Putamen (tissue), 1 donor: ENCODE measurements around the gene PRKAR2B.
"Not testable (repeated sequence)": the region's sequence is repeated elsewhere in the genome, so short reads cannot be mapped to it uniquely, and the experiment has no call there.

Experiments used
- DNase-seq: peaks from one replicate; pipeline ENCODE4 v3.0.0-alpha.2; 2016; ENCODE audit warnings: low spot score

PRKAR2B gene

DNA sequence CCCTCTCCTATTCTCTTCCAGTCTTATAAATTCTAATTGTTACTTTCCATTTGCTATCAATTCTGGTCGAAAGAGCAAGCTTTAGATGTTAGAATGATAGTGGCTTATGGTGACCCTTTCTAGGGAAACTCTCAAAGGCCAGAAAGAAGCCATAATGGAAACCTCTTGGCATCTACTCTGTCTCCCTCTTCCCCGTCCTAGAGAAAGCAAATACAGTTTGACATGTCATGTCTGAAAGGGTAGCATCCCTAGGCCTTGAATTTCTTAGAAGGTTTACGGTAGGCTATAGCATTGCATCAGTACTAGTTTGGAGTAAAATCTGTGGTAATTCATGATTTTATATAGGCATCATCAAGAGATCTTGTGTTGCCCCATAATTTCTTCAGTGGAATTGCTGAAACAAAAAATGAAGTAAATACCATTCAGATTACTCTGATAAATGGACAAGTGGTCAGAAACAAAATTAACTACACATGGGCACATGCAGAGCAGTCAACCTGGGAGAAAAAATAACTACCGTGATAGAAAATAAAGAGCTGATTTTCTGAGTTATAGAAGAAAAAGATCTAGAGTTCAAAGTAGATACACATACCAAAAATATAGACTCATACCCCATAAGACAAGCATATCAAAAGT, 4.4 kb downstream of the PRKAR2B start:
- no peak for DNase-seq

DNA sequence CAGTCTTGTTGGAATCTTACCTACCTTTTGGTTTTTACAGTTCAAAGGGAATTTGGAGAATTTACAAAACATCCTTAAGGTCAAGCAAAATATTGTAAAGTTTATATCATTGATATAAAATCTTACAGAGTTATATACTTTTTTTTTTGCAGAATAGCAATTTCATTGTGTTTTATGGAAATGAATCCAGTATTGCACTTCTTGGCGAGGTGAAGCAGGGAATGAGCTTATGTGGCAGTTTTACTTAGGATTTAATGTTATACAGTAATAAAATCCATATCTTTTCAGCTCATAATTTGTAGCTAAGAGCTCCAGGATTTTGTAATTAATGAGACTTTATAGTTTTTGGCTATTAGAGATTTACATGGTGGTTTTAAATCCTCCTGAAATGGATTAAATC, 5.0 kb downstream of the PRKAR2B start:
- DNase-seq, result no peak

DNA sequence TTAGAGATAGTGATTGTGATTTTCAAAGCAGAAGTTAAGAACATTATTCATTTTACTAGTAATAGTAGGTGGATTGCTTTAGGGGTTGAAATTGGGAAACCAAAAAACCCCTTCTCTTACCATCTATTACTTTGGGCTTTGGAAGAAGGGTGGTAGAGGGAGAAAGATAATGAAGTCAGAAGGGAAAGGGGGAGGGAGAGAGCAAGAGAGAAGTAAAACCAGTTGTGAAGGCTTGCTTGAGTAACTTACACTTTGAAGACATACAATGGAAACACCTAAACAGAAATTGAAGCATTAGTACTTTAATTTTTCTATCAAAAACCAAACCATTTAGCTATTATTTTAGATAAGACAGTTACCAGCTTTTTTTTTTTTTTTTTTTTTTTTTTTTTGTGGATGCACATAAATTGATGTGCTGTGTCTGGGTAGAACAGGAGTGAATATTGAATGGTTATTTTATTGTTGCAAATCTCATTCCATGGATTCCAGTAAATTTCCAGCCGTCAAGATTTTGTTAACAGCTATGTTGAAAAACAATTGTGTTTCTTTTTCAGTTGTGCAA, 5.5 kb downstream of the PRKAR2B start:
- no peak for DNase-seq

DNA sequence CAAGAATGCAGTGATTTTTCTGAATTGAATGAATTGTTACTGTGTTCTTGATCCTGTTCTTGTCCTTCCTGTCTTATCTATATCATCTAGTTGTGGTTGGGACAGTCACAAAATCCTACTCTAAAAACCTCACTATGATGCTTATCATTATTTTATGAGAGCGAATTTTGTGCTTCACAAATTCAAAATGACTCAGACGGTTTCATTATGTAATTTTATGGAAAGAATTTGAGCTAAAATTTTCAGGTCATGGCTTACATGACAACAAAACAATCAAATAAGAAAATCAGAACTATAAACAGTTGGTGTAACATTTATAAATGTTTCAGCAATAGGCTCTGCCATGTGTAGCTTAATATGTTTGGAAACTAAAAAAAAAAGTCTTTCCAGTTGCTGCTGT, 6.9 kb downstream of the PRKAR2B start:
- no peak for DNase-seq

DNA sequence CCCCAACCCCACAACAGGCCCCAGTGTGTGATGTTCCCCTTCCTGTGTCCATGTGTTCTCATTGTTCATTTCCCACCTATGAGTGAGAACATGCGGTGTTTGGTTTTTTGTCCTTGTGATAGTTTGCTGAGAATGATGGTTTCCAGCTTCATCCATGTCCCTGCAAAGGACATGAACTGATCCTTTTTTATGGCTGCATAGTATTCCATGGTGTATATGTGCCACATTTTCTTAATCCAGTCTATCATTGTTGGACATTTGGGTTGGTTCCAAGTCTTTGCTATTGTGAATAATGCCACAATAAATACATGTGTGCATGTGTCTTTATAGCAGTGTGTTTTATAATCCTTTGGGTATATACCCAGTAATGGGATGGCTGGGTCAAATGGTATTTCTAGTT, 10.5 kb downstream of the PRKAR2B start:
- DNase-seq, result not testable (repeated sequence)

DNA sequence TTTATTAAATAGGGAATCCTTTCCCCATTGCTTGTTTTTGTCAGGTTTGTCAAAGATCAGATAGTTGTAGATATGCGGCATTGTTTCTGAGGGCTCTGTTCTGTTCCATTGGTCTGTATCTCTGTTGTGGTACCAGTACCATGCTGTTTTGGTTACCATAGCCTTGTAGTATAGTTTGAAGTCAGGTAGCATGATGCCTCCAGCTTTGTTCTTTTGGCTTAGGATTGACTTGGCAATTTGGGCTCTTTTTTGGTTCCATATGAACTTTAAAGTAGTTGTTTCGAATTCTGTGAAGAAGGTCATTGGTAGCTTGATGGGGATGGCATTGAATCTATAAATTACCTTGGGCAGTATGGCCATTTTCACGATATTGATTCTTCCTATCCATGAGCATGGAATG, 11.6 kb downstream of the PRKAR2B start:
- not testable (repeated sequence) for DNase-seq

DNA sequence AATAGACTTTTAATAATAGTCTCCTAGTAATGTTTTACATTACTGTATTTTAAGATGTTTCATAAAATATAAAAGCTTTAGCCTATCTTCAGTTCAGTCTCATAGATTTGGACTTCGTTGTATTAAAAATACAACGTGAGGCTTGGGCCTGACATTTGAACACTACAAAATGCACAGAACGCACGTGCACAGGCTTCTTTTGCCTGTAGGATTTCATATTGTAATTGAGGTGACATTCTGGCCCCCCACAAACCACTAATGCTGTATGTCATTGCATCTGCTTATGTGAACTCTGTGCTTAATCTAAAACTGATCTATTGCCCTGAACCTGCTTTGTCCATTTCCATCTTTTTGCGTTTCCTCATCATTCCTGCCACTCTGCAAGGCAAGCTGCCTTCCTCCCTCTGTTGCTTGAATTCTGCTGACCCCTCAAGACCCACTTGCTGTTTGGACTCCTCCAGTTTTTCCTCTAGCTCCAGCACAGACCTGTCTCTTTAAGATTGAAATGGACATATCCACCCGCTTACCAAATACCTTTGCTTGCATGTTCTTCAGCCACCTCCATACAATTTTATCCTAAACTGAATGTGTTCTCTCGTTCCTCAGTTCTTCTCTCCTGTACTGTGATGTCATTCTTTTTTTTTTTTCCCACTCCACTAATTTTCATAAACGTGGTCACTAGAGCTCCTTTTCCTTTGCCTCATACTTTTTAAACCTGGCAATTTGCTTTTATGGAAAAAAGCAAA, 12.4 kb downstream of the PRKAR2B start:
- no peak for DNase-seq

DNA sequence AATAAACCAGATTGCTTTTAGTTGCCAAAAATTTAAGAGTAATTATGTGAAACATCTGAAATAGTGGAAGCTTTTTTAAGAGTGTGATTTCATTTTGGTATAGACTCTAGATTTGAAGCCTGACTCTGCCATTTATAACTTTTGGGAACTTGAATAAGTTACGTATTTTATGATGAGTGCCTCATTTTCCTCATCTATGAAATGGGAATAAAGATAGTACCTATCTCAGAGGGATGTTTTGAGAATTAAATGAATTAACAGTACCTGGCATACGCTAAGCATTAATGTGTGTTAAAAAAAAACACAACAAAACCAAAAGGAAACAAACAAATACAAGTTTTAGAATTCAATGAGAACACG, 12.9 kb downstream of the PRKAR2B start:
- no peak for DNase-seq

DNA sequence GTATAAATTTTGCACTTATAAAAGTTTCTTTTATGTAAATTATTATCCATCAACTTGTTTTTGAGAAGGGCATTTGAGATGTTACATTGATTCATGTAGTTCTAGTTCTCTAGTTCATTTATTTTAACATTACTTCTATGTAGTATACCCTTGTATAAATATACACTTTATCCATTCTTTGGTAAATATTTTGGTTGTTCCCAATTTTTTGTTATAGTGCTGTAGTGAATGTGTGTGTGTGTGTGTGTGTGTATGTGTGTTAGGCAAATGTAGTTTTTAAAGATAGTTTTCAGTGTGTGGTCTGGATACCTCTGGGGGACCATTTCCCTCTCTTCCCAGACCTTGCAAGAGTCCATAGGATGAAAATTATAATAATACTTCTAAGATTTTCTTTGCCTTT, 15.0 kb downstream of the PRKAR2B start:
- DNase-seq, result no peak

DNA sequence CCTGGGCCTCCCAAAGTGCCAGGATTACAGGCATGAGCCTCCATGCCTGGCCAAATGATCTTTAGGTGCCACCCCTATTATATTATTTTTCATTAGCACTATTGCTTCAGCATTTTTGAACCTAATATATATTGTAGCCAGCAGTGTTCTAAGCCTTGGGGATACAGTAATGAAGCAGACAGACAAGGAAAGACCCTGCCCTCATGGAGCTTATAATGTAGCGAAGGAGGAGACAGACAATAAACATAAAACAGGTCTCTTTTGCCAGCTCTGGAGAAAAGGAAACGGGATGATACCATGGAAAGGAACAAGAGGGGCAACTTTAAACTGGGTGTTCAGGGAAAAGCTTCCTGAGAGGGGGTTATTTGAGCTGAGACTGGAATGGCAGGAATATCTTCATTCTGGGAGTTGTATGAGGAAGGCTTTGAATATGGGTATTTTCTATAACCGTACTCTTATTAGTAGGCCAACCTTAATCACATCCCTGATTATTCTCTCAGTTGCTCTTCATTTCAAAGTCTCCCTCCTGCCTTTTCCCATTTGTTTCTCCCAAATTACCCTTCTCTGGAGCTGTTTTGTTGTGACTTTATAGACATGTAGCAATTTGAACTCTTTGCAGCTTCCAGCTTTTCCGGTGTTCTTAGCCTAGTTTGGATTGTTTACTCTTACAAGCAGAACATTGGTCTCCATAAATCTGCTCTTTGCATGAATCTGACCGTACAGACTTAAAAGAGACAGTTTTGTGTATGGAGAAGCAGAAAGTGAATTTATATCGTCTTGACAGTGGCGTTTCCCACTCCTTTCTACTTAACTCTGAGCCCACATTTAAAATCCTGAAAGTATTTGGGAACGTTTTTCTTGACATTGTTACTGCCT, 19.0 kb downstream of the PRKAR2B start:
- DNase-seq, result no peak

DNA sequence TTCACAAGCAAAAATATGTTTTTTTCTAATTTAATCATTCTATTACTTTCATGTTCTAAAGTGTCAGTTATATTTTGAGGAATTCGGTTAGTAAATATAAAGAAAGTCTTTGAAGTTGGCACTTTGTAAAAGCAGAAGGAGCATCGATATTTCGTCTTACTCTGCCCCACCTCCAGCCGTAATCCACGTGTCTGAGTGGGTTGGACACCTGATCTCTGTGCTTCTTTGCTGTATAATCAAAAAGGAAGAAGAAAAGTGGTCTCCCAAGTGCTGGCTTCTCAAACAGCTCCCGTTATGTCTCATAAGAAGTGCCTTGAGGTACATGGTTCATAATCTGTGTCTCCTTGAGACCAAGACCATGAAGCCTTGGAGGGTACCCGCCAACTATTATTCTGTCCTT, 19.8 kb downstream of the PRKAR2B start:
- no peak for DNase-seq

DNA sequence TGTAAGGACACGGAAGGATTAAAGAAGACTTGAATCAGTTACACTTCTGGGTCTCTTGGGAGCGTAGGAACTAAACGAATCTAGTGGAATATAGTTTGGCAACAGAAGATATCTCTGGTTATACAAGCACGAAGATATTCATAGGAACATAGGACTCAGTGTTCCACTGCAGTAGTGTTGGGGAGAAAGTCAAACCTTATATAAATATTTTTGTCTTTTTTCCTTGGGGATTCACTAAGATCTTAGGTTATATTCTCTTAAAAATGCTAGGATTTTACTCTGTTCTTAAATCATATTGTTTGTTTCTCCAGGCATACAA, 21.4 kb downstream of the PRKAR2B start:
- no peak for DNase-seq

DNA sequence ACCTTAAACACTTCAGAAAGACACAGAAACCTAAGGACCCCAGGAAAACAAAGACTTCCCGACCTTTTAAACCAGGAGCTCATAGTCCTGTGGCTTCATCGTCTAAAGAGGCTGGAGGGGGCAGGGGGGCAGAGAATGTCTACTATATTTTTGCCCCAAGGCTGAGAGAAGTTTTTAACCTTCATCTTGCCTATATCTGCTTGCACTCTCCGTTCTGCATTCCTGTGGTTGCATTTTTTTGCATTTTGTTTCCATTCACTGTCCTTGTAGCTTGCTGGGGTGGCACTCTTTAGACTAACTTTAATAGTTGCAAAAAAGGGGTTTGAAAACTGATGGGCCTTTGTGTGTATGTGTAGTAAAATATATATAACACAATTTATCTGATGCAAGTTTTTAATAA, 23.7 kb downstream of the PRKAR2B start:
- no peak for DNase-seq

DNA sequence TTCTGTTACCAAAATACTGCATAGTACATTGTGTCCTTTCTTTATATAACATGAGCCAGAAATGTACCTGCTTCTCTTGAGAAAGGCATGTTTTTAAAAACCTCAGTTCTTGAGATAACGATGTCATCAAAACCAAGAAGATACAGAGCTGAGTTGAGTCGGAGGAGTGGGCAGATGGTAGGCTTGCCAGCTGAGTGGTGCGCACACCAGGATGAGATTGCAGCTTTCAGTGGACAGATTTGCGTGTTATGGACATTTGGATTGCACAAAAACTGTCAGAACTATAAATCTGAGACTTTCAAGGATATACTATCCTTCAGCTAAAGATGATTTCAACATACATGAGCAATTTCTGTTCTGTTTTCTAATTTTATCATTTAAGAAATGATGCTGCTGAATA, 25.0 kb downstream of the PRKAR2B start:
- DNase-seq, result peak; percentile 40

DNA sequence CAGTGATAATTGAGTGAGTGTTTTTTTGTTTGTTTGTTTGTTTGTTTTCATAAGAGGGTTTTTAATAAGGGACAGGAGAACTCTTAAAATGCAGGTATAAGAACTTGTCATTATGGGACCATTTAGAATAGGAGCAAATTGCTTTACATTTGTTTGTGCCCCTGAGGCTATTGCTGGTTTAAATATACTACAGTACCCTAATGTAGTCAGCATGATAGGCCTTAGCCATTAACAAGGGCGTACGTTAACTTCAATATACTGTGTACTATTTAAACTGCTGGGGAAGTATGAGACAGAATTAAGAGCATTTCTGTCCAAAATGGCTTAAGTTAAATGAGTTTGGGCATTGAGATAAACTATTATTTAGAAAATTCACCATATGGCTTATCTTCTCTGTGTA, 26.2 kb downstream of the PRKAR2B start:
- no peak for DNase-seq

DNA sequence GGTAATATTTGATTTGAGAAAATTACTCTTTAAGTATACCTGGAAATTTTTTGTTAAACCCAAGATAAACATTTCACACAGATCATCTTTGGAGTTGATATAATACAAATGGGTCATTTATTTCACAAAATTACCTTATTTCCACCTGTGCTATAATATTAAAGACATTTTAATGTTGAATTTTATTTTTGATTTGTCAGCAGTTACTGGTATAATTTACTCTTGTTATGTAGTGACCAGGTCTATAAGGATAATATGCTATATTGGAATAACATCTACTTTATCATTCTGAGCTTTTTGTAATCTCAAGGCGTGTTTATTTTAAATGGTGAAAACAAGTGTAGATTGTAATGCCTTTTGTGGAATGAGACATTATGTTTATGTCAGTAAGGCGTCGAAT, 26.6 kb downstream of the PRKAR2B start:
- no peak for DNase-seq

DNA sequence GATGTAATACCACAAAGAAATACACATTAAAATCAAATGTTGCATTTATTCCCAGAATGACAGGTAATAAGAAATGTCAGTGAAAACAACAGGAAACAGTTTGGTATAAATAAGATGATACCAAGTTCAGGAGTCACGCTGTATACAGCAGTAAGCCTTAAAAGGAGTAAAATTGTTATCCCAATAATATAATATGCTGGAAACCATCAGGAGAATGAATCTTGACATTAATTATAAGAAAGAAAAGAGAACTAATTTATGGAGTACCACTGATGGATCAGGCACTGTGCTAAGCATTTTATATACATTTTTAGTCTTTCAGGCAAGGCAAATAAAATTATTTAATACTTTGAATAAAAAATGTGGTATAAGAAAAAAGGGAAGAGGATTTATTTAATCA, 27.6 kb downstream of the PRKAR2B start:
- DNase-seq, result no peak

DNA sequence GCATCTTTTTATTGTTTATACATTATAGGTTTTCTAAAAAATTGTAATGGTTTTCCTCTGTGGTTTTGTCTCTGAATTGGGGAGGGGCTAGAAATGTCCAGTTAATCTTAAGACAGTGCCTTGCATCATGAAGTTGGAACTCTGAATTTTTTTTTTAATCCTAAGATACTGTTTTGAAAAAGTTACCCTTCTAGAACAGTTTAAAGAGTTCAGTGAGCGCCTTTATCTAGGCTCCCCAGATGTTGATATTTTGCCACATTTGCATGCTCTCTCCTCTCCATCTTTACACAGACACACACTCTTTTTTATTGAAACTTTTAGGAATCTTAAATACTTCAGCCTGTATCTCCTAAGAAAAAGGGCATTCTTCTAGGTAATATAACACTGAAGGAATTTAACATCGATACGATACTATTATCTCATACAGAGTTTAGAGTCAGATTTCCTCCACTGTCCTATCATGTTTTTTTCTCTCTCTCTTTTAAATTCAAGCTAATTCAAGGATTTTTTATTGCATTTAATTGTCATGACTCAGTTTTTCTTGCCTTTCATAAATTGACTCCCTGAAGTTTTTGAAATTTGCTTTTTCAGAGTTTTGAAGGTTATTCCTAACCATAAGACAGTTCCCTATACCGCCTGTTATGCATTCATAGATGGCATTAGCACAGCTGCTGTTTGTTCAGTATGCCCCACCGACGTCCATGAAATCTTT, 31.5 kb downstream of the PRKAR2B start:
- DNase-seq, result no peak

DNA sequence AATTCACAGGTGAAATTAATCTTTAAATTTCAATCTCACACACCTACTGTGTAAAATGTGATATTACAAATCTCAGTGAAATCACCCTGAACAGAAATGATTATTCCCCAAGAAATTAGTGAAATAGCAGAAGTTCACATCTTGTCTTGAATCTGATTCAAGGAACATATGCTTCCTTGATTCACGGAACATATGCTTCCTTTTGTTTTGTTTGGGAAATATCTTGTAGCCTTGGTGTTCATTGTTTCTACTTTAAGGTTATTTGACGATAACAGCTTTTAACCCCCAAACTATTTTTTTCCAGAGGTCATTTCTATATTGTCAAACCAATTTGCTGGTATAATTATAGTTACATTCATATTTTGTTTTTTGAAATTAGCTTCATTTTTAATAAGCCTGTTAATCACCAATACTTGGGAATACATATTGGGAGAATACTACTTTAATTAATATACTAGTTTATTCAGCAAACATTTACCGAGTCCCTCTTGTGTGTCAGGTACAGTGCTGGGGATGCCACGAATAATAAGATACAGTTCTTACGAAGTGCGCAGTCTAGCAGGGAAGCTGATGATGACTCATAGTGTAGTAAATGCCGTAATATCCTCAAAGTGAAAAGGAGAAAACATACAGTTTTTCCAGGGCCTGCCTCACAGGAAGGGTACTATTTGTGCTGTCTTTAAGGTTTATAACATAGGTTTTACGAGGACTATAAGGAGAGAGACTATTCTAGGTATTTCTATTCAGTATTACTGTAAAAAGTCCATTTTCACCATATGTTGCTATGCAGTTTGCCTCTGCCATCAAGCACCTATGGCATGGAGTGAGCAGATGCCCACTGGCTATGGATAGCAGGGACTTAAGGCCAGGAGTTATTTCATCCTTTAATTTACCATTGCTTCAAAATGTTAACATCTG, 32.5 kb downstream of the PRKAR2B start:
- peak; percentile 20 for DNase-seq

DNA sequence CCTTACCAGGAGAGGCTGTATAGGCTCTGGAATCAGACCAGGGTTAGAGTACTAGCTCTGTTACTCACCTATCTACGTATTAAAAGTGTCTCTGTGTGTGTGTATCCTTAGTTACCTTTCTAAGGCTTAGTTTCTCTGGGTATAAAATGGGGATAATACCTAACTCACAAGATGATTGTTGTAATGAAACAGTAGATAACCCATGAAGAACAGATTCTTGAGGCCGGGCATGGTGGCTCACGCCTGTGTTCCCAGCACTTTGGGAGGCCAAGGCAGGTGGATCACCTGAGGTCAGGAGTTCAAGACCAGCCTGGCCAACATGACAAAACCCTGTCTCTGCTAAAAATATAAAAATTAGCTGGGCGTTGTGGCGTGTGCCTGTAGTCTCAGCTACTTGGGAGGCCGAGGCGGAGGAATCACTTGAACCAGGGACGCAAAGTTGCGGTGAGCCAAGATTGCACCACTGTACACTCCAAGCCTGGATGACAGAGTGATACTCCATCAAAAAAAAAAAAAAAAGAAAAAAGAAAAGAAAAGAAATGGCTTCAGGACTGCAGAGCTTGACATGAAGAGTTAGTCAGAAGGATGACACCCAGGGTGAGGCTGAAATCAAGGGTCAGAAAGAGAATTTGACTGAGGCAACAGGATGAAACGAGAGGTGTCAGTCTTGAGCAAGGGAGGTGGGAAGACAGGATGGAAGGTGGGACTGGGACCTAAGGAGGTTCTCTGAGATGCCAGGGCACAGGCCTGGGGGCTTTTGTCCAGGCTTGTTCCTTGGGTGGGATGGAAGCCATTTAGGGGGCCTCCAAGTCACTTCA, 33.4 kb downstream of the PRKAR2B start:
- no peak for DNase-seq
